HG02870 (cell line): ENCODE results near the gene FBN3.
"Not testable (repeated sequence)": the region's sequence is repeated elsewhere in the genome, so short reads cannot be mapped to it uniquely, and the experiment has no call there.

ENCODE experiments used
- ATAC-seq: cut with Tn5 transposase; IDR thresholded peaks from one replicate; pipeline ENCODE4 v1.9.1; 2021; ENCODE audit warnings: mild to moderate bottlenecking, moderate library complexity; ENCODE audit not compliant: unreplicated experiment

The FBN3 gene

DNA sequence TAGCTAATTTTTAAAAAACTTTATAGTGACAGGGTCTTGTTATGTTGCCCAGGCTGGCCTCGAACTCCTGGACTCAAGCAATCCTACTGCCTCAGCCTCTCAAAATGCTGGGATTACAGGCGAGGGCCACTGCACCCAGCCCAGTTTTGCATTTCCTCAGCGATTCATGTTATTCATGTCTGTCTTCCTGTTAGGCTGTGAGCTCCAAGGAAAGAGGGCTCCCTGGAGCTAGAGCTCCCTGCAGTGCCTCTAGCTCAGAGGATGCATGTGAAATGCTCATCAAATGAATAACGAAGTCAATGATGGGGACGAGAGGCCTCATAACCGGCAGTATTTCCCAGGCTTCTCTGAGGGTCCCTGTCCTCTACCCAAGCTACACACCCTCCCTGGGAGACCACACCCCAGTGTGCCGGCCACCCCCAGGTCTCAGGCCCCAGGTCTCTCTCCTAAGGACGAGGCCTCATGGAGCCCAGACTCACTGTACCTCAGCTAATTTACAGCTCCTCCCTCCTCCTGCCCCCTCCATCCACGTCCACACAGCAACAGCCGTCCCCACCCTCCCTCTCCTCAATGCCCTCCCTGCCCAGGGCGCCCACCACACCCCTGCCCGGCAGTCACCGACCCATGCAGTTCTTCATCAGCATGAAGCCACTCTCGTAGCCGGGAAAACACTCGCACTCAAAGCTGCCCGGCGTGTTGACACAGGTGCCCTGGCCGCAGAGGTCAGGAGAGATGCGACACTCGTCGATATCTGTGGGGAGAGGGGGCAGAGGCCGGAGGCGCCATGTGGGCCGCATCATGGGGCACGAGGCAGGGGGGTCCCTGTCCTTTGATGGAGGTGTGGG is 28.5 kb downstream of the FBN3 start:
- ATAC-seq, result no peak

DNA sequence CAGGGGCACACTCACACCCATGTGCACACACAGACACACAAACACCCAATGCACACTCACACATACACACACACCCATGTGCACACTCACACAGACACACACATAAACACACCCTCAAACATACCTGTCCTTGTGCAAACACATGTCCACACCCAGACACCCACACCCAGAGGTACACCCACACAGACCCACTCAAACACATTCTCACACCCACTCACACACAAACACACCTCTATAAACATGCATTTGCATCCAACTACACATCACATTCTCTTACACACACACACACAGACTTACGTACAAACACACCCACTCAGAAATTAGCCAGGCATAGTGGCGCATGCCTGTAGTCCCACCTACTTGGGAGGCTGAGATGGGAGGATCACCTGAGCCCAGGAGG is 31.4 kb downstream of the FBN3 start:
- no peak for ATAC-seq

DNA sequence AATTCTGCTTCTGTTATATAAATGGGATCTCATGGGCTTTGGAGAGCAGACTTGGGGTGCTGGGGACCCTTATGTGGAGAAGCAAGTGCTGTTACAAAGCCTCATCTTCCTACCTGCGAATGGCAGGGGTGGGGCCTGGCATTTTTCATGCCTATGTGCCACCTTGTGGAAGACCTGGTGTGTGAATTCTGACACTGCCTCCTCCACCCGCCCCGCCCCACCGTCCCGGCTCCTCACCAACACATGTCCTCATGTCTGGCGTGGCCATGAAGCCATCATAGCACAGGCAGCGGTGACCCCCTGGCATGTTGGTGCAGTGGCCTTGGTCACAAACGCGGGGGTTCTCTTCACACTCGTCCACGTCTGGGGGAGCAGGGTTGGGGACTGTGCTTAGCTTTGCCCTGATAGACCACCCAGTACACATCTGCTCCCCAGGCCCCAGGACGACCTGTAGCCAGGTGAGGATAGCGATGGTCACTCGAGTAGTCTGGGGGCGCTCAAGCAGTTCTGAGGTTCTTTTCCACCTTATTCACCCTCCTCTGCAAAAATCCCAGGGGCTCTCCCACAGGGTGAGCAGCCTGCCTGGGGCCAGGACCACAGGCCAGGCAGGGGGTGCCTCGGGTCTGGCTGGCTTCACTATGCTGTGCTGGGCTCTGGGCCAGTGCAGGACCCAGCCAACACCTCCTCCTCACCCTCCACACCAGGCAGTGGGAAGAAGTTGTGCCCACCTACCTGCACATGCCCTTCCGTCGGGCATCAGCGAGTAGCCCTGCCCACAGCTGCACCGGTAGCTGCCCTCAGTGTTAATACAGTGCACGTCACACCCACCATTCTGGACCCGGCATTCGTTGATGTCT is 32.7 kb downstream of the FBN3 start:
- ATAC-seq, result no peak

- no peak for ATAC-seq
These were observed 33.5 kb downstream of the FBN3 start for GRCh38 chr19:8115805-8116396.

DNA sequence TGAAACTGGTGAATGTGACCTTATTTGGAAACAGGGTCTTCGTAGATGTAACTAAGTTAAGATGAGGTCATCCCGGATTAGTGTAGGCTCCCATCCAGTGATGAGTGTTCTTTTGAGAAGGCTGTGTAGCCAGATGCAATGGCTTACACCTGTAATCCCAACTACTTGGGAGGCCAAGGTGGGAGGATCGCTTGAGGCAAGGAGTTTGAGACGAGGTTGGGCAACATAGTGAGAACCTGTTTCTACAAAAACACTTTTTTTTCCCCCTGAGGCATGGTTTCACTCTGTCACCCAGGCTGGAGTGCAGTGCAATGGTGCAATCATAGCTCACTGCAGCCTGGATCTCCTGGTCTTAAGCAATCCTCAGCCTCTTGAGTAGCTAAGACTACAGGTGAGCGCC is 36.4 kb downstream of the FBN3 start:
- no peak for ATAC-seq

- ATAC-seq, result no peak
These were observed 38.0 kb downstream of the FBN3 start for GRCh38 chr19:8111376-8111775.

GRCh38 chr19:8110931-8111330 is 38.5 kb downstream of the FBN3 start:
- no peak for ATAC-seq

GRCh38 chr19:8109890-8110662 is 39.3 kb downstream of the FBN3 start:
- no peak for ATAC-seq

DNA sequence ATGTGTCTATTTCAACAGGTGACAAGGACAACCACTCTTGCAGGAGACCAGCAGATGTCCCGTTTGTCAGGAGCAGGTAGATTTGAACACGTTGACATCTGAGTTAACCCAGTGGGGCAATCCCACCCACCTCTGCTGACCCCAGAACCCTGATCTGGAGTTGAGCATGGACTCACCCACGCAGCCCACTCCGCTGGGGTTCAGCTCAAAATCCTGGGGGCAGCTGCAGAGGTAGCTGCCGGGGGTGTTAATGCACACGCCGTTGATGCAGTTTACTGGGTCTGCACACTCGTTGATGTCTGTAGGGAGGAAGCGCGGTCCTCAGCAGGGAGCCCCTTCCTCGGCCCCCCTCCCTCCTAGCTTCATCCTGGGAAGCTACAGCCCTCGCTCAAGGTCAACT is 39.9 kb downstream of the FBN3 start:
- no peak for ATAC-seq

DNA sequence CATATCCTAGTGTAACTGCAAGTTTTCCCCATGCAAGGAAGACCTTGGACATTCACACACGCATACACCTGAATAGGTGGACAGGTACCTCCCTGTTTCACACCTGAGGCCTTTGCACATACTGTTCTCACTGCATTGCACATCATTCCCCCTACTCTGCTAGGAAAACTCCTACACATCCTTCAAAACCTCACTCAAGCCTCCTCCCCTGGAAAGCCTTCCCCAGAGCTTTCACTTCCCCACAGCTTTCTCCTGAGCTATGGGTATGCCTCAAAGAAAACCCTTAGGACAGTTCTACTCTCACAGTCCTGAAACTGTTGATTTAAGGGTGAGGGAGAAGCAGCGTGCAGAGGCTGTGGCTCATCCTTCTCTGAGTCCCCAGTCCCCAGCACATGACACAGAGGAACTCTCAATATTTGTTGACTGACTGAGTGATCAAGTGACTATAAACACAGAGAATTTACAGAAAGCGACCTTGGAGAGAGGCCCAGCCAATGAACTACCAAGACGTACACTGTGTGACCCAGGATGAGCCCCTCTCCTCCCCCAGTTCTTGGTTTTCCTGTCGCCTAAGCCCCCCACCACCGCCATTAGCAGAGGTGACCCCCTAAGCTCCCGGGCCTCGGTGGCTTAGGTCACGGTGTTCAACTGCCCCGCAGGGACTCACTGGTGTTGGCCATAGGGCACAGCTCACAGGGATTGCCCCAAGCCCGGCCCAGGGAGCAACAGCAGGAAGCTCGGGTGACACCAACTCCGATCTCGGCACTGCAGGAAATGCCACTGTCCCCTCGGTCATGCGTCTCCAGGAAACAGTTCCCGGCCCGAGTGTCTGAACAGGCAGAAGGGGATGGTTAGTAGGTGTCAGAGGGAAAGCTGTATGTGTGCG is 40.6 kb downstream of the FBN3 start:
- no peak for ATAC-seq

DNA sequence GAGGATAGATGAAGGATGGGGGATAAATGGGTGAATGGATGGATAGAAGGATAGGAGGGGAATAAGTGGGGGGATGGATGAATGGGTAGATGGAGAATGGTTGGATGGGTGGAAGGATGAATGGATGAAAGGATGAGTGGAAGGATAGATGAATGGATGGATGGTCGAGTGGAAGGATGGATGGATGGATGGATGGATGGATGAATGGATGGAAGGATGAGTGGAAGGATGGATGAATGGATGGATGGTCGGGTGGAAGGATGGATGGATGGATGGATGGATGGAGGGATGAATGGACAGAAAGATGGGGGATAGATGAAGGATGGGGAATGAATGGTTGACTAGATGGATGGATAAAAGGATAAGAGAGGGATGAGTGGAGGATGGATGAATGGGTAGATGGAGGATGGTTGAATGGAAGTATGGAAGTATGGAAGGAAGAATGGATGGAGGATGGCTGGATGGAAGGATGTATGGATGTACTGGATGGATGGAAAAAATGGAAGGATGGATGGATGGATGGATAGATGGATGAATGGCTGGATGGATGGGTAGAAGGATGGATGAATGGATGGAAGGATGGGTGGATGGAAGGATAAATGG is 42.0 kb downstream of the FBN3 start:
- ATAC-seq, result no peak

DNA sequence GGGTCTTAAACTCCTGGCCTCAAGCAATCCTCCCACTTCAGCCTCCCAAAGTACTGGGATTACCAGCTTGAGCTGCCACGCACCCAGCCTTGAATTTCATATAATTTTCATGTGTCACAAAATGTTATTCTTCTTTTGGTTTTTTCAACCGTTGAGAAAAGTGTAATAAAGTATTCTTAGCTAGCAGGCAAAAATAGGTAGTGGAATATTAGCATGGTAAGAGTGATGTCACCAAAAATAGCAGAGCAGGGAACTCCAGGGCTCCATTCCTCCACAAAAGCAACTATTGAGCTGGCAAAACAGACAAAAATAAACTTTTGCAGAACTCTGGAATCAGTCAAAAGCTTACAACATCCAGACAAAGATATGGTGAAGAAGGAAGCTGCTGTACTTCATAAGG is 43.9 kb downstream of the FBN3 start:
- no peak for ATAC-seq

DNA sequence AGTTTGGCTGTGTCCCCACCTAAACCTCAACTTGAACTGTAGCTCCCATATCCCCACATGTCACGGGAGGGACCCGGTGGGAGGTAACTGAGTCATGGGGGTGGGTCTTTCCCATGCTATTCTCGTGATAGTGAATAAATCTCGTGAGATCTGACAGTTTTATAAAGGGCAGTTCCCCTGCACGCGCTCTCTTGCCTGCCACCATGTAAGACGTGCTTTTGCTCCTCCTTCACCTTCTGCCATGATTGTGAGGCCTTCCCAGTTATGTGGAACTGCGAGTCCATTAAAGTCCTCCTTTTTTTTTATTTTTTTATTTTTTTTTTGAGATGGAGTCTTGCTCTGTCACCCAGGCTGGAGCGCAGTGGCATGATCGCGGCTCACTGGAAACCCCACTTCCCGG is 47.5 kb downstream of the FBN3 start:
- not testable (repeated sequence) for ATAC-seq

DNA sequence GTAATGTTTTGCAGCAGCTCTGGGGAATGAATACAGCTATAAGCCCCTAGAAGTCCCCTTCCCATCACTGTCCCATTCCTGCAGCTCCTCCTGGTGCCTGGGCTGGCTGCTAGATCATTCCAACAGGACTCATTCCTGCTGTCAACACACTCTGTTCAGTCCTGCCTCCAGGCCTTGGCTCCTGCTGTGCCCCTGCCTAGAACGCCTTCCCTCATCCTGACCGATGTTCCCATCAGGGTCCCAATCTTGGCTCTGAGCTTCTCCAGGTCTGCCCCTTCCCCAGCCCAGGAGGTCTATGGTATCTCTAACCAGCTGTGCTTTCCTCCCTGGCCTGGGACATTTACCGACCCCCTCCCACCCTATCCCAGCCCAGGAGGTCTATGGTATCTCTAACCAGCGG is 48.1 kb downstream of the FBN3 start:
- ATAC-seq, result no peak

- no peak for ATAC-seq
These were observed 51.5 kb downstream of the FBN3 start for GRCh38 chr19:8097681-8098567.

- ATAC-seq, result no peak
These were observed 52.2 kb downstream of the FBN3 start for GRCh38 chr19:8097198-8097597.

GRCh38 chr19:8096071-8096470 is 53.3 kb downstream of the FBN3 start:
- ATAC-seq, result no peak

DNA sequence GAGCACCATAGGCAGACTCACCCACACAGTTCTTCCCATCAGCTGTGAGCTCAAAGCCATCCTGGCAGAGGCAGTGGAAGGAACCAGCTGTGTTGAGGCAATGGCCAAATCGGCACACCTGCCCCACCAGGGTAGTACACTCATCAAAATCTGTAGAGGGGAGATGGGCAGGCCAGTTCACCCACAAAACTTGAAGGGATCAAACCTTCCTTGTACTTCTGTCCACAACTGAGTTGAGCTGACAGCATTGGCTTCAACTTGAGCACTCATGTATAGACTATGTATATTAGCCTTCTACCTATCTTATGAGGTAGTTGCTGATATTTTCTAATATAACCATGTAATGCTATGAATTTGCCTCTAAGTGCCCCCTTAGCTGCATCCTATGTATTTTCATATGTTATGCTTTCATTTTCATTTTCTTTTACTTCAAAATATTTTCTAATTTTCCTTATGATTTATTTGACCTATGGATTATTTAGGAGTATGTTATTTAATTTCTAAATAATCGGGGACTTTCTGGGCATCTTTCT is 54.0 kb downstream of the FBN3 start:
- no peak for ATAC-seq
